ENCODE data around the gene OGG1.

GRCh38 chr3:9770276-9770812 lies 20.6 kb downstream of the OGG1 start:
- no peak for TF ChIP-seq CTCF (IDR thresholded peaks at IDR 0.05)
- no peak for TF ChIP-seq POLR2A (IDR thresholded peaks at IDR 0.05)
- TF ChIP-seq POLR2AphosphoS5 (IDR thresholded peaks at IDR 0.05) = peak; percentile 43
